ENCODE data around the gene YTHDF1. TPM values are rescaled to one million over a fixed set of nuclear protein-coding genes. Genes with fewer than 3 reads are reported as not detected.
A peak's percentile ranks its signal among the peaks of the same experiment; 100 is the strongest.

YTHDF1 gene
- total and polyA plus RNA-seq, 2 of the 4 experiments (the other 2 are of a cell fraction), result 10.9 to 22.6 TPM

GRCh38 chr20:63179687-63180568 is 36.0 kb downstream of the YTHDF1 start:
- H4K20me1 ChIP-seq (ENCODE audit: insufficient read depth, low read length), result peaks cover 15% of the 10 kb centered on the region
- peaks cover 2% of the 10 kb centered on the region; the same call in 1 of the 2 replicates for H3K9me1 ChIP-seq (ENCODE audit: insufficient read depth, low read length)
- no peaks in the 10 kb centered on the region for H3K79me1 ChIP-seq (ENCODE audit: low read depth in 1 of 2, low read length in 2 of 2)
- H3K56ac ChIP-seq (ENCODE audit: extremely low read depth, insufficient read depth, low read length), result no peak overlapping the region
- no peak overlapping the region for H3K4ac ChIP-seq (ENCODE audit: low read depth, low read length)
- no peak overlapping the region for H2BK5ac ChIP-seq (ENCODE audit: low read depth, low read length, poor library complexity, severe bottlenecking)
- H3K9ac ChIP-seq (ENCODE audit: low read depth, low read length), result no peak overlapping the region
- no peak overlapping the region for H2AK5ac ChIP-seq (ENCODE audit: low read depth, low read length)
- no peak overlapping the region for H3K14ac ChIP-seq (replicated peaks; ENCODE audit: low read depth, low read length)
- intact Hi-C loops (cut with micrococcal nuclease), result loop anchor here (10.0 kb wide), 1 partner anchor 125 kb away; no protein-coding TSS in a partner anchor
- peaks cover 71% of the 10 kb centered on the region for H3K27me3 ChIP-seq (ENCODE audit: control insufficient read depth, insufficient read depth, low read length)
- no peaks in the 10 kb centered on the region for H3K36me3 ChIP-seq (ENCODE audit: control insufficient read depth, insufficient read depth, low read length)
- no peak overlapping the region for H2AFZ ChIP-seq (replicated peaks; ENCODE audit: low read length, poor library complexity)
- no peak overlapping the region for H2AK9ac ChIP-seq (replicated peaks; ENCODE audit: low read depth, low read length, poor library complexity)
- no peak overlapping the region for H2BK20ac ChIP-seq (ENCODE audit: low read depth, low read length)
- no peak overlapping the region for H2BK120ac ChIP-seq (ENCODE audit: low read depth, low read length)
- in situ Hi-C loops (cut with MboI; ENCODE audit: low sequenced_read_pairs), result no loop called here
- 69% methylated on average over 2 of the region's 14 CpGs; no CpG with 5 or more reads in 1 of the 2 experiments for WGBS, 2 experiments (ENCODE audit: extremely low coverage in 2 of 2, insufficient read length in 1 of 2)
- ATAC-seq (ENCODE audit: low read depth) (peak; percentile 6; the same call in 1 of the 2 replicates), DNase-seq (no peak)
- CTCF ChIA-PET, result no interaction called here
- H2BK15ac ChIP-seq (ENCODE audit: low read depth, low read length), result no peak overlapping the region
- no peaks in the 10 kb centered on the region for H3K4me1 ChIP-seq (ENCODE audit: control insufficient read depth, insufficient read depth, low read length)
- H3K4me3 ChIP-seq (ENCODE audit: insufficient read depth, low read depth, low read length), result no peak overlapping the region
- POLR2A ChIA-PET (ENCODE audit: unreplicated experiment), result no interaction called here
- BruUV-seq (replicated peaks), result no TSS peak
- no peaks in the 10 kb centered on the region for H3K9me3 ChIP-seq (ENCODE audit: control insufficient read depth, insufficient read depth, low read length)
- no peak overlapping the region for H4K91ac ChIP-seq (ENCODE audit: insufficient read depth, low read depth, low read length)
- H3K4me2 ChIP-seq (ENCODE audit: low read depth, low read length), result no peak overlapping the region
- no peak overlapping the region for H4K5ac ChIP-seq (ENCODE audit: low read depth, low read length)
- no peak overlapping the region for H3K18ac ChIP-seq (ENCODE audit: low read depth, low read length)
- dilution Hi-C loops (cut with HindIII; ENCODE audit: low sequenced_read_pairs, unreplicated experiment), result no loop called here
- TF ChIP-seq NFE2L2 (IDR thresholded peaks at IDR 0.05; ENCODE audit: low read depth, low read length) (no peak), USF2 (IDR thresholded peaks at IDR 0.05; ENCODE audit: low read depth, low read length) (no peak)
- no peak overlapping the region for H3K27ac ChIP-seq (ENCODE audit: insufficient read depth, low read length)
- H3K23ac ChIP-seq (ENCODE audit: low read depth, low read length), result no peak overlapping the region
- no peak overlapping the region for H4K8ac ChIP-seq (ENCODE audit: low read depth in 2 of 2, low read length in 2 of 2)
